Measurements from ENCODE around the gene SELENOS.
"Not testable (repeated sequence)": the region's sequence is repeated elsewhere in the genome, so short reads cannot be mapped to it uniquely, and the experiment has no call there.

SELENOS gene

GRCh38 chr15:101288905-101289513 is 11.7 kb upstream of the SELENOS start:
- no peak overlapping the region for H3K4me3 ChIP-seq (ENCODE audit: control insufficient read depth in 1 of 7, extremely low read depth in 1 of 7, insufficient read depth in 4 of 7, low read depth in 2 of 7, low read length in 6 of 7)
- peak; percentile 74 to 89 (median 84) for DNase-seq
- CTCF ChIA-PET: interaction anchor here (0.6 to 4.7 kb wide), 18 partner anchors 9 to 406 kb away, joined by 3 to 54 read pairs (median 4); no protein-coding TSS in a partner anchor
- POLR2A ChIA-PET: no interaction called here
- no peaks in the 10 kb centered on the region for H3K27me3 ChIP-seq (replicated peaks in 2 of 5; ENCODE audit: control insufficient read depth in 4 of 5, insufficient read depth in 5 of 5, low read length in 4 of 5)
- 85% methylated on average over 5 of the region's 8 CpGs for whole genome bisulfite sequencing (ENCODE audit: insufficient coverage)
- no peaks in the 10 kb centered on the region for H3K9me3 ChIP-seq (ENCODE audit: control extremely low read depth in 1 of 5, control insufficient read depth in 4 of 5, insufficient read depth in 2 of 5, low read depth in 1 of 5, low read length in 4 of 5)
- H3K36me3 ChIP-seq (ENCODE audit: control insufficient read depth in 4 of 4, insufficient read depth in 4 of 4, low read length in 3 of 4): peaks cover 20 to 63% (median 37%) of the 10 kb centered on the region in 4 experiments
- H3K4me1 ChIP-seq (ENCODE audit: control extremely low read depth in 1 of 4, control insufficient read depth in 4 of 4, insufficient read depth in 4 of 4, low read length in 3 of 4): peaks cover 3 to 18% (median 12%) of the 10 kb centered on the region in 4 experiments
- H3K27ac ChIP-seq (ENCODE audit: insufficient read depth in 1 of 2, low read depth in 1 of 2, low read length in 2 of 2, poor library complexity in 1 of 2, severe bottlenecking in 2 of 2): no peak overlapping the region

- ChIA-PET CTCF (interaction anchor here (1.0 to 4.7 kb wide), 7 partner anchors 8 to 367 kb away, joined by 3 to 54 read pairs (median 5); no protein-coding TSS in a partner anchor), POLR2A (interaction anchor here (1.3 kb wide), 1 partner anchor 11 kb away, joined by 3 read pairs; no protein-coding TSS in a partner anchor)
- H3K27me3 ChIP-seq (replicated peaks in 2 of 5; ENCODE audit: control insufficient read depth in 4 of 5, insufficient read depth in 5 of 5, low read length in 4 of 5); H3K4me3 ChIP-seq (ENCODE audit: control insufficient read depth in 1 of 7, extremely low read depth in 1 of 7, insufficient read depth in 4 of 7, low read depth in 2 of 7, low read length in 6 of 7); H3K4me1 ChIP-seq (ENCODE audit: control extremely low read depth in 1 of 4, control insufficient read depth in 4 of 4, insufficient read depth in 4 of 4, low read length in 3 of 4); H3K9me3 ChIP-seq (ENCODE audit: control extremely low read depth in 1 of 5, control insufficient read depth in 4 of 5, insufficient read depth in 2 of 5, low read depth in 1 of 5, low read length in 4 of 5); H3K27ac ChIP-seq (ENCODE audit: insufficient read depth in 1 of 2, low read depth in 1 of 2, low read length in 2 of 2, poor library complexity in 1 of 2, severe bottlenecking in 2 of 2); DNase-seq: not testable (repeated sequence)
- 96% methylated on average over 4 of the region's 6 CpGs for WGBS (ENCODE audit: insufficient coverage)
- peaks cover 20 to 77% (median 44%) of the 10 kb centered on the region in 4 experiments for H3K36me3 ChIP-seq (ENCODE audit: control insufficient read depth in 4 of 4, insufficient read depth in 4 of 4, low read length in 3 of 4)
Measured at GRCh38 chr15:101287342-101287741, 10.1 kb upstream of the SELENOS start.

- DNase-seq: peak in 1 of 3 donors; percentile 40
- Histone ChIP-seq H3K9me3 (ENCODE audit: control extremely low read depth in 1 of 5, control insufficient read depth in 4 of 5, insufficient read depth in 2 of 5, low read depth in 1 of 5, low read length in 4 of 5) (no peaks in the 10 kb centered on the region), H3K27ac (ENCODE audit: insufficient read depth in 1 of 2, low read depth in 1 of 2, low read length in 2 of 2, poor library complexity in 1 of 2, severe bottlenecking in 2 of 2) (no peak overlapping the region), H3K27me3 (replicated peaks in 2 of 5; ENCODE audit: control insufficient read depth in 4 of 5, insufficient read depth in 5 of 5, low read length in 4 of 5) (no peaks in the 10 kb centered on the region), H3K36me3 (ENCODE audit: control insufficient read depth in 4 of 4, insufficient read depth in 4 of 4, low read length in 3 of 4) (peaks cover 24 to 77% (median 47%) of the 10 kb centered on the region in 4 experiments), H3K4me1 (ENCODE audit: control extremely low read depth in 1 of 4, control insufficient read depth in 4 of 4, insufficient read depth in 4 of 4, low read length in 3 of 4) (peaks cover 0 to 4% (median 0%) of the 10 kb centered on the region in 4 experiments), H3K4me3 (ENCODE audit: control insufficient read depth in 1 of 7, extremely low read depth in 1 of 7, insufficient read depth in 4 of 7, low read depth in 2 of 7, low read length in 6 of 7) (peak overlapping the region in 1 of 7 experiments; percentile 24)
- 63% methylated on average over 2 of the region's 9 CpGs for WGBS (ENCODE audit: insufficient coverage)
- POLR2A ChIA-PET: interaction anchor here (1.3 kb wide), 1 partner anchor 11 kb away, joined by 3 read pairs; no protein-coding TSS in a partner anchor
- CTCF ChIA-PET: interaction anchor here (0.6 to 4.7 kb wide), 5 partner anchors 10 to 367 kb away, joined by 3 to 23 read pairs (median 5); no protein-coding TSS in a partner anchor
Measured at GRCh38 chr15:101286471-101287114, 9.3 kb upstream of the SELENOS start.

- 100% methylated on average over 2 of the region's 6 CpGs for WGBS (ENCODE audit: insufficient coverage)
- no peak for DNase-seq
Measured at GRCh38 chr15:101283931-101284330, 6.6 kb upstream of the SELENOS start.

GRCh38 chr15:101280007-101280406 is 2.7 kb upstream of the SELENOS start:
- no peaks in the 10 kb centered on the region for H3K27me3 ChIP-seq (replicated peaks in 2 of 5; ENCODE audit: control insufficient read depth in 4 of 5, insufficient read depth in 5 of 5, low read length in 4 of 5)
- no peaks in the 10 kb centered on the region for H3K9me3 ChIP-seq (ENCODE audit: control extremely low read depth in 1 of 5, control insufficient read depth in 4 of 5, insufficient read depth in 2 of 5, low read depth in 1 of 5, low read length in 4 of 5)
- no peak overlapping the region for H3K4me3 ChIP-seq (ENCODE audit: control insufficient read depth in 1 of 7, extremely low read depth in 1 of 7, insufficient read depth in 4 of 7, low read depth in 2 of 7, low read length in 6 of 7)
- ChIA-PET POLR2A (no interaction called here), CTCF (interaction anchor here (3.2 kb wide), 1 partner anchor 9 kb away, joined by 25 read pairs; no protein-coding TSS in a partner anchor)
- no peak overlapping the region for H3K27ac ChIP-seq (ENCODE audit: insufficient read depth in 1 of 2, low read depth in 1 of 2, low read length in 2 of 2, poor library complexity in 1 of 2, severe bottlenecking in 2 of 2)
- WGBS (ENCODE audit: insufficient coverage): 100% methylated on average over 1 of the region's 2 CpGs
- peaks cover 5 to 16% (median 14%) of the 10 kb centered on the region in 4 experiments for H3K4me1 ChIP-seq (ENCODE audit: control extremely low read depth in 1 of 4, control insufficient read depth in 4 of 4, insufficient read depth in 4 of 4, low read length in 3 of 4)
- DNase-seq: no peak
- peaks cover 10 to 49% (median 30%) of the 10 kb centered on the region in 4 experiments for H3K36me3 ChIP-seq (ENCODE audit: control insufficient read depth in 4 of 4, insufficient read depth in 4 of 4, low read length in 3 of 4)

More at GRCh38 chr15:101283931-101284330, 6.6 kb upstream of the SELENOS start:
- peaks cover 0 to 4% (median 0%) of the 10 kb centered on the region in 4 experiments for H3K4me1 ChIP-seq (ENCODE audit: control extremely low read depth in 1 of 4, control insufficient read depth in 4 of 4, insufficient read depth in 4 of 4, low read length in 3 of 4)
- ChIA-PET CTCF (interaction anchor here (1.9 kb wide), 1 partner anchor 10 kb away, joined by 6 read pairs; no protein-coding TSS in a partner anchor), POLR2A (no interaction called here)
- no peaks in the 10 kb centered on the region for H3K9me3 ChIP-seq (ENCODE audit: control extremely low read depth in 1 of 5, control insufficient read depth in 4 of 5, insufficient read depth in 2 of 5, low read depth in 1 of 5, low read length in 4 of 5)
- no peak overlapping the region for H3K4me3 ChIP-seq (ENCODE audit: control insufficient read depth in 1 of 7, extremely low read depth in 1 of 7, insufficient read depth in 4 of 7, low read depth in 2 of 7, low read length in 6 of 7)
- peaks cover 25 to 77% (median 52%) of the 10 kb centered on the region in 4 experiments for H3K36me3 ChIP-seq (ENCODE audit: control insufficient read depth in 4 of 4, insufficient read depth in 4 of 4, low read length in 3 of 4)
- H3K27ac ChIP-seq (ENCODE audit: insufficient read depth in 1 of 2, low read depth in 1 of 2, low read length in 2 of 2, poor library complexity in 1 of 2, severe bottlenecking in 2 of 2): no peak overlapping the region
- no peaks in the 10 kb centered on the region for H3K27me3 ChIP-seq (replicated peaks in 2 of 5; ENCODE audit: control insufficient read depth in 4 of 5, insufficient read depth in 5 of 5, low read length in 4 of 5)

GRCh38 chr15:101277943-101278564 is 769 bp upstream of the SELENOS start:
- H3K9me3 ChIP-seq (ENCODE audit: control extremely low read depth in 1 of 5, control insufficient read depth in 4 of 5, insufficient read depth in 2 of 5, low read depth in 1 of 5, low read length in 4 of 5): no peaks in the 10 kb centered on the region
- CTCF ChIA-PET: interaction anchor here (1.2 to 3.2 kb wide), 2 partner anchors 11 to 363 kb away, joined by 4 to 25 read pairs; no protein-coding TSS in a partner anchor
- H3K27ac ChIP-seq (ENCODE audit: insufficient read depth in 1 of 2, low read depth in 1 of 2, low read length in 2 of 2, poor library complexity in 1 of 2, severe bottlenecking in 2 of 2): no peak overlapping the region
- H3K27me3 ChIP-seq (replicated peaks in 2 of 5; ENCODE audit: control insufficient read depth in 4 of 5, insufficient read depth in 5 of 5, low read length in 4 of 5): no peaks in the 10 kb centered on the region
- 94% methylated on average over 7 of the region's 12 CpGs for WGBS (ENCODE audit: insufficient coverage)
- H3K4me3 ChIP-seq (ENCODE audit: control insufficient read depth in 1 of 7, extremely low read depth in 1 of 7, insufficient read depth in 4 of 7, low read depth in 2 of 7, low read length in 6 of 7): peak overlapping the region in 6 of 7 experiments; percentile 80 to 98 (median 93)
- H3K36me3 ChIP-seq (ENCODE audit: control insufficient read depth in 4 of 4, insufficient read depth in 4 of 4, low read length in 3 of 4): peaks cover 18 to 54% (median 36%) of the 10 kb centered on the region in 4 experiments
- H3K4me1 ChIP-seq (ENCODE audit: control extremely low read depth in 1 of 4, control insufficient read depth in 4 of 4, insufficient read depth in 4 of 4, low read length in 3 of 4): peaks cover 5 to 16% (median 14%) of the 10 kb centered on the region in 4 experiments
- no peak for DNase-seq
- POLR2A ChIA-PET: interaction anchor here (0.6 to 1.1 kb wide), 2 partner anchors 17 to 230 kb away, joined by 3 read pairs; partner anchors contain the start of gene SNRPA1
